Fibroblast of peridontal ligament (primary cell): Measurements from ENCODE around the gene BBS2.

Source experiments
- DNase-seq: peaks from one replicate; pipeline ENCODE4 v3.0.0-alpha.2; 2010; ENCODE audit errors: extremely low read depth

Gene BBS2

GRCh38 chr16:56477096-56477878 is 42.5 kb downstream of the BBS2 start:
- DNase-seq, result peak; percentile 92

- DNase-seq, result no peak
Measured at GRCh38 chr16:56475201-56475600, 44.6 kb downstream of the BBS2 start.

- DNase-seq, result no peak
Measured at GRCh38 chr16:56470666-56471065, 49.2 kb downstream of the BBS2 start.

- DNase-seq, result no peak
Measured at GRCh38 chr16:56470232-56470631, 49.6 kb downstream of the BBS2 start.

- DNase-seq, result no peak
Measured at GRCh38 chr16:56469748-56470147, 50.1 kb downstream of the BBS2 start.

GRCh38 chr16:56468800-56469199 is 51.0 kb downstream of the BBS2 start:
- no peak for DNase-seq

- DNase-seq, result no peak
Measured at GRCh38 chr16:56466344-56466743, 53.5 kb downstream of the BBS2 start.

GRCh38 chr16:56463153-56463552 is 56.7 kb downstream of the BBS2 start:
- DNase-seq, result no peak

- no peak for DNase-seq
Measured at GRCh38 chr16:56462064-56462796, 57.6 kb downstream of the BBS2 start.

- DNase-seq, result peak; percentile 5
Measured at GRCh38 chr16:56460101-56460500, 59.7 kb downstream of the BBS2 start.

GRCh38 chr16:56457927-56458470 is 61.8 kb downstream of the BBS2 start:
- DNase-seq, result no peak

GRCh38 chr16:56451753-56452689 is 67.8 kb downstream of the BBS2 start:
- peak; percentile 41 for DNase-seq

GRCh38 chr16:56450986-56451752 is 68.7 kb downstream of the BBS2 start, which contains the start of the genes NUDT21 and OGFOD1:
TSS of gene NUDT21 (minus strand) at chr16:56451332. CDS start at chr16:56451202, 130 bp downstream.
TSS of gene OGFOD1 (plus strand) at chr16:56451554. CDS start at chr16:56451613, 59 bp downstream.
- peak; percentile 97 for DNase-seq

- peak; percentile 19 for DNase-seq
Measured at GRCh38 chr16:56450275-56450985, 69.4 kb downstream of the BBS2 start.

GRCh38 chr16:56448005-56448404 is 71.8 kb downstream of the BBS2 start:
- no peak for DNase-seq

GRCh38 chr16:56447286-56447685 is 72.5 kb downstream of the BBS2 start:
- DNase-seq, result no peak

- no peak for DNase-seq
Measured at GRCh38 chr16:56438038-56438437, 81.8 kb downstream of the BBS2 start.

- DNase-seq, result no peak
Measured at GRCh38 chr16:56436258-56436657, 83.6 kb downstream of the BBS2 start.
